Raji (cell line): ENCODE results near the gene SHISAL2A.

ENCODE experiments used
- POLR2A ChIP-seq: IDR thresholded peaks from 2 replicates; pipeline ENCODE4 v1.6.1; 2011; ENCODE audit warnings: low read depth, low read length, control low read depth; ENCODE audit not compliant: insufficient read depth

The SHISAL2A gene

DNA sequence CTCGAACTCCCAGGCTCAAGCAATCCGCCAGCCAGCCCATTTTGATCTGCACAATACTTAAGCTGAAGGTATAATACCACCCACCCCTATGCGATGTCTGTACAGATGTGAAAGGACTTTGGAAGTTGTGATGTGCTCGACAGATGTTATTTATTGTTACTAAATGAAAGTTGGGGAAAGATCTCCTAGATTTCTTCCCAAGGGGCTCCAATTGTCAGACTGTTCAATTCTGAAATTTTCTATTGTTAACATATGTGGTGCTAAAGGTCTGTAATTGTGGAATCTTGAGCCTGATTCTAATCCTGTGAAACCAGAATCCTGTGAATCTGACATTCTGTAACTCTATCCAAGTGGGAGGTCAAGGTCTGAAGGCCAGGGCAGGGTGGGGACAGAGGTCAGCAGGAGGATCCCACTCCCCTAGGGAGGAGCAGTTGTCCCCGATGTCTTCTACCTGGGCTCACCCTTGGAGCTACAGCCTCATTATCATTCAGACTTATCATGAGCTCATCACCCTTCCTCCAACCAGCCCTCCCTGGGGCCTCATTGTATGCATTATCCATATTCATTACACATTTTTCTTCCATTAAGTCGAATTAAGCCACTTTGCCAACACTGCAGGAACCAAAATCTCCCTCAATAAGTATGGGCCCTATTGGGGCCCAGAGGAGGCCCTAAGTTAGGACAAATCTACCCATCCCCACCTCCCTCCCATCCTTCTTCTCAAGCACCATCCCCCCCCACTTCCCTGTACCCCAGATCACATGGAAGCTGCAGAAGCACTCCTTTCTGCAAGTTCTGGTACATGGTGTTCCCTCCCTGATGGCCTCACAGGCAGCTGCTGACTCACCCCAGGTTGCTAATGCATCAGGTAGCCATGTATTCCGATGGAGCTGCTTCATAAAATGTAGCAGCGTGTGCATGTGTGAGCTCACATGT is 32.3 kb downstream of the SHISAL2A start:
- TF ChIP-seq POLR2A: no peak

DNA sequence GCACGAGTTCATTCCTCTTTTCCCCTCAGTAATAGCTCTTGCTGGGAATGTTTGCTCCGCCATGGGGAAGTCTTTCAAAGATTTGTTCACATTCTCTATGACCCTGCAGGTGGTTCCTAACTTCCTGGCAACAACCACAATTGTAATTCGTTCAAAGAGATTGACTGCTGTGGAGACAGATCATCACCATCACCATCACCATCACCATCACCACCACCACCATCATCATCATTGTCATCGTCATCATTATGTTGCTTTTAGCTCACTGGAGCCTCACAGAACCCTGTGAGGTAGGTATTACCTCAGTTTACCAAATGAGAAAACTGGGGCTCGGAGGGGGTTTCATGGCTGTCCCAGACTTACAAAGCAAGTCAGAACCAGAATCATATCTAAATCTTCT is 34.3 kb downstream of the SHISAL2A start:
- TF ChIP-seq POLR2A: no peak

DNA sequence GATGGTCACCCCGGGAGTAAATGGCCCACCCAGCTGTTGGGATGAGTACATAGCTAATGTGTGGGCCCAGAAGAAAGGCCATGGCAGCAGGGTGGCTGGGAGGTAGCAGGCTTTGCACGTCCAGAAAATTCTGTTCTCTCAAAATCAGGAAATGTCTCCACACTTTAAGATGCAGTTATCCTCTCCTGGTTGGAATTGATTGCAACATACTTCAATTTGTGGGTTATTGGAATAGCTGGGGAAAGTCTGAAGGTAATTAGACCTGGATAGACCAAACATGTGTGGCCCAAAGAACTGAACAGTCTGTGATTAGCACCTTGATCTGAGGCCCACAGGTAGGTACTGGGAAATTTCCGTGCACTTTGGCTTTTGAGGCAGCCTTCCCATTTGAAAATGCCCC is 35.0 kb downstream of the SHISAL2A start:
- TF ChIP-seq POLR2A: no peak

DNA sequence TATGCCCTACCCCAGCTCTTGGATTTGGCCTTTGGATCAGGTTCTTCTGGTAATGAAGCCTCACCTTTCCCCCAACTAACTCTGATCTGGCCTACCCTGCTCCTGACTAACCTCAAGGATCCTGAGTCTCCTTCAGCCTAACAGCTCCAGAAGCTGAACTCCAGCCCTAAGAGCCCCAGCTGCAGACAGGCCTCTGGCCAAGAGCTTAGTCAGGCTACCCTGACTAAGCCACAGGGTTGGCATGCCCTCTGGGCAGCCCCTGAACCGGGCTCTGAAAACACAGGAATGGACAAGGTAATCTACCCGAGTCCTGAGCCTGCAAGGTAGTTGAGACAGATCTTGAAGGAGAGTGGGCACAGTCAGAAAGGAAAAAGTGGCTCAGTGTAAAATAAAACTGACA is 35.7 kb downstream of the SHISAL2A start:
- no peak for TF ChIP-seq POLR2A

DNA sequence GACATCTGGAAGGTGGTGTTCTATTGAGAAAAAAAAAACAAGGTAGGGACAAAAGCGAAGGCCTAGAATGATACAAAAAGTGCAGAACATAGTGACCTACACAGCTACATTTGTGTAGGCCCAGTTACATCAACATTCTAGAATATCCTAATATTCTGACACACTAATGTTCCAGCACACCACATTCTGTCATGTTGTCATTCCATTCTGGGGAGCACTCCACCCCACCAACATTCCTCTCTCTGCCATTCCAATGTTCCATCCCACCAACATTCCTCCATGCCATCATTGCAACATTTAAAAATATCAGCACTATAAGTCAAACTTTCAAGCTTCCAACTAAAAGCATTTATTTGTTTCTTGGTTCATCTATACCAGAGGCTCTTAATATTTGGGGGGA is 36.7 kb downstream of the SHISAL2A start:
- no peak for TF ChIP-seq POLR2A

DNA sequence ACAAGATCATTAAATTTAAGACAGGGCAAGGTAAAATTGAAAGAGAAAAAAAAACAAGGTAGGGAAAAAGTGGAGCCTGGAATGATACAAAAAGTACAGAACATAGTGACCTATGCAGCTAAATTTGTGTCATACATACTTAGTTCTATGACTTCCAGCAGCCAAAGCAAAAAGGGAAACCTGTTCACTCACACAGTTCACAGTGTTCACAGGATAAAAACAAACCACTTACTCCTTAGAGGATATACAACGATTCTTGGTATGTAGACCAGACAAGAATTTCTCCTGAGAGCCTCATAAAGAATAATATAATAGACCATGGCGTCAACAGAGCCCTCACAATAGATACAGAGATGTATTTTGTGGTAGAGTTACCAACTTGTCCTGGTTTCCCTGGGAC is 37.6 kb downstream of the SHISAL2A start:
- no peak for TF ChIP-seq POLR2A

DNA sequence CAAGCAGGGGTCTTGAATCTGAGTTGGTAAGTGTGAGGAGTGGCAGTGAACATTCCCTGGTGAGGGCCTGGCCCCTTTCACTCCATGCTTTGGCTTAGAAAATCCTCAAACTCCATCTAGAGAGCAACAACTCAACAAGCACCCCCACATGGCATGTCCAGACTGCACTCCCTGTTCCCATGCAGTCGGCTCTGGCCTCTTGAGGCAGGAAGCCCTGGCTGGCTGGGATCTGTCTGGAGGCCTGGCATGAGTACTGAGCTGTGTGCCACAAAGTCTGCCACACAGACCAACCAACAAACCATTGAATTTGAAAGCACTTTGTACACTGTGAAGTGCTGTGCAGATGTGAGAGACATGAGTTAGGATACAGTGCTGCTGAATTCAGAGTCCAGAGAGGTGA is 40.0 kb downstream of the SHISAL2A start:
- no peak for TF ChIP-seq POLR2A

DNA sequence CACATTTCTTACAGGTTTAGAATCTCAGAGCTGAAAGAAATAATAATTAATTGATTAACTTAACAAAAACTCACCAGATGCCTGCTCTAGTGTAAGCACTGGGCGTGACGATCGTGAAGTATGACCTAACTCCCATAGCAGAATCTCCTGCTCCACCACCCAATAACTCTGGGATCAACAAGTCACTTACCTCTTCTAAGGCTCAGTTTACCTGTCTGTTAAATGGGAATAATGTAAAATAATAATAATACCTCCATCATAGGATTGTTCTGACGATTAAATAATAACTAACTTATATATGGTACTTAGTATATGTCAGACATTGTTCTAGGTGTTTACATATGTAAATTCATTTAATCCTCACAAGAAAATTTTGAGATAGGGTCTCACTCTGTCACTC is 40.5 kb downstream of the SHISAL2A start:
- TF ChIP-seq POLR2A: no peak

DNA sequence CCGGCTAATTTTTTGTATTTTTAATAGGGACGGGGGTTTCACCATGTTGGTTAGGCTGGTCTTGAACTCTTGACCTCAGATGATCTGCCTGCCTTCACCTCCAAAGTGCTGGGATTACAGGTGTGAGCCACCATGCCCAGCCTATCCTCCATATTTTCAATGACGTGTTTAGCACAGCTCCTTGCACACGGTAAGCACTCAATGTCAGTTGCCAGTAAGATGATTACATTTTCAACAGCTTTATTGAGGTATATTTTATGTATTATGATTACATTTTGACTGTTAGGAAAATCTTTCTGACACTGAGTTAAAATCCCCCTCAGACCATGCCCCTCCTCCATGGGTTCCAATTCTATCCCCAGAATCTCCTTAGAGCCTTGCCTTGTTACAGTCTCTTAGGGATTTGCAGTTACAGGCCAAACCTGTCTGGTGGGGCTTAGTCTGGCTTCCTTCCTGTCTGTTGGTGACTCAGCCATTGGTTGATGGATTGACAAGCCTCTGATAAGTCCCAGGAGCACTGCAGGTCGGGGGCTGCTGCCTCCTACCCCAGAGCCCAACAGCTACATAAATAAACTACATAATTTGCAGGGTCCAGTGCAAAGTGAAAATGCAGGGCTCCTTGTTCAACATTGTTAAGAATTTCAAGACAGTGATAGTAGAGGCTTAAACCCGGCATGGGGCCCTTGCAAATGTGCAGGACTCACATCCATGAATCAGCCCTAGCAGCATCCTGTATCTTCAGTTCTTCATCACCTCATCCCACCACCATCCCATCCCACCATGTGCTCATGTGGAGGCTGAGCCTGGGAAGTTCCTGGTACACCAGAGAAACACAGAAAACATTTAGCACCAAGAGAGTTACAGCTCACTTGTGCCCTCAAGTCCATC is 41.8 kb downstream of the SHISAL2A start:
- no peak for TF ChIP-seq POLR2A

DNA sequence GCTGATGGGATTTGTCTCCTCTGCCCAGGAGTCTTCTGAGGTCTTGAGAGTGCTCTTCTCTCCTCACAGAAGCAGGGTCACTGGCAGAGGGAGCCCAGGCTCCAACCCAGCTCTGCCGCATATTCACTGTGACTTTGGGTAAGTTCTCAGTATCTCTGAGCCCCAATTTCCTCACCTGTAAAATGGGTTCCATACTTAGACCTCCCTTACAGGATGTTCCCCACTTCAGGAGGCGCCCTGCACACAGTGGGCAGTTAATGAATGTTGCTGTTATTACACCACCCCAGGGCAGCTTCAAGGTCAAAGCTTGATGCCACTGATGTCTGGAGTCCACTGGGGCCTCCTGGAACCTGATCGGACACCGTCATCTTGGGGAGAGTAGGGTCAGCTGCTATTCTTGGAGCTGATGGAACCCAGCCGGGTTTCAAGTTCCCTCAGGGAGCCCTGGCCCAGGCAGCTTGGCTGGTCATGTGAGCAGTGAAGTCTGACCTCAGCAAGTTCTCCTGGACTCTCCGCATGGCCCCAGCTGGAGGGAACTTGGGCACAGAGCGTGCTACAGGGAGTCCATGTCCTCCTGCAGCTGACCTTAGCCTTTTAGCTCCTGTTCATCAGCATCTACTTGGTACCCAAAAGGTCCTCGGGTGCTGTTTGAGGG is 43.4 kb downstream of the SHISAL2A start:
- TF ChIP-seq POLR2A: no peak

DNA sequence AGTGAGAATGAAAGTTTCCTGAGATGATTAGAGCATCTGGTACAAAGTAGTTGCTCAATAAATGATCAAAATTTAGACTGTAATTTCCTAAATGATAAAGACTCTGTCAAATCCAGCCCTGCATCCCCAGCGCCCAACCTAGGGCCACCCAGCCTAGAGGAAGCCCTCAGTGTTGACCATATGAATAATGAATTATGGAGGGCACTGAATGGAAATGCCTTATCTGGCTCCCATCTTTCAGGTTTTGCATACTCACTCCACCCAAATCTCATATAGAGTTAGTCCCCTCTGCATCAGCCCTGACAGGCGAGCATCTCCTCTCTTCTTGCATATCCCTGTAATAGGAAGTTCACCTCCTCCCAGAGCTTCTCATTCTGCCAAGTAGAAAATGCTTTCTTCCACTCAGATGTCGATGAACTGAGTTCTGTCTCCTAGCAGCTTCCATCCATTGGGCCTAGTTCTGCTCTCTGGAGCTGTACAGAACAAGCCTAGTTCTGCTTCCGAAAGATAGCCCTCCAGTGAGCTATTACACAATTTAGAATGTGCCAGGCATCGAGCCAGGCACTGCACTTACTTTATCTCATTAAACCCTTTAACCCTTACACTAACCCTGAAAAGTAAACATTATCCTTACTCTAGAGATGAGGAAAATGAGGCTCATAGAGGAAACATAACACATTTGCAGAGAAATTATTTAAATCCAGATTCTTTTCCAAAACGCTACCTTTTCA is 44.3 kb downstream of the SHISAL2A start:
- TF ChIP-seq POLR2A: no peak

DNA sequence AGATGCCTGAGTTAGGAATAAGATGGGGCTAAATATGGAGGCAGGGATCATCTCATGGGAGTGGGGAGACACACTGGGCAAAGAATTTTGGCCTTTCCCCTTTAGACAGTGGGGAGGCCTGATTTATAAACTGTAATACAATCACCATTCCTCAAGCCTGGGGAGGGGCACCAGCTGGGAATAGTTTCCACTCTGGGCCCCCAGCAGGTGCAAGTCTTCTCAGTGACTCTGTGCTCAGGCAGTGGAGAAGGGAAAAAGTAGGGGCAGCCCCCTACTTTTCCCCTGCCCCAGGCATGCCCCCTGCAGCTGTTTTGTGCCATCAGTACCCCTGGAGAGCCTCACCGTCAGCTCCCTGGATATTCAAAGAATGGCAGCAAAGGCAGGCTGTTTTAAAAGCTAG is 46.1 kb downstream of the SHISAL2A start:
- no peak for TF ChIP-seq POLR2A

DNA sequence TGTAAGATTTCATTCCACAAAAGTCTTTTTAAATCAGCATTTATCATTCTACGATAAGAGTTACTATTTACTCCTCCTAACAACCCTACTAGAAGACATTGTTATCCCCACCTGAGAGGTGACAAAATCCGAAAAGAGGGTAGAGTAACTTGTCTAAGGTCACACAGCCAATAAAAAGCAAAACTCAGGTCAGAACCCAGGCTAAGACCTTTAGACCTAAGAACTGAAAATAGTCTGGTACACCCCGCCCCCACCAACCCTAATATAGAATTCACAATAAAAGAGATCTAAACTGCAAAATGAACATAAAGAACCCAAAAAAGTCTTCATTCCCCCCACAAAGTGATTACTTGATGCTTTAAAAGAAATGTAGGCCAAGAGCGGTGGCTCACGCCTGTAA is 46.5 kb downstream of the SHISAL2A start:
- TF ChIP-seq POLR2A: no peak

DNA sequence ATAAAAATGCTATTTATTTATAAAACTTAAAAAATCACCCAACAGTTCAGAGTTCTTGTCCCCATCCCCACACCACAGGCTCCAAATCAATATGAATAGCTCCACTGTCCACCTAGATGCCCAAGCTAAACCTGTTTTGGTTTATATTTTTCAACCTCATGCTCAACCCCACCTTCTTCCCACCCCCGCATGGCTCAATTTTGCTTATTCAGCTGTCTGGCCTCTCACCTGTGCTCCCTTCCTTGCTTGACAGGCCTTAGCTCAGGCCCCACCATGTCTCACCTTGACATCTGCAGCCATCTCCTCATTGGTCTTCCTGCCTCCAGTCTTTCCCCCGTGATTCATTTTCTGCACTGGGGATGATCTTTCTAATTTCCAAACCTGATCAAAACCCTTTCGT is 47.4 kb downstream of the SHISAL2A start:
- TF ChIP-seq POLR2A: no peak

DNA sequence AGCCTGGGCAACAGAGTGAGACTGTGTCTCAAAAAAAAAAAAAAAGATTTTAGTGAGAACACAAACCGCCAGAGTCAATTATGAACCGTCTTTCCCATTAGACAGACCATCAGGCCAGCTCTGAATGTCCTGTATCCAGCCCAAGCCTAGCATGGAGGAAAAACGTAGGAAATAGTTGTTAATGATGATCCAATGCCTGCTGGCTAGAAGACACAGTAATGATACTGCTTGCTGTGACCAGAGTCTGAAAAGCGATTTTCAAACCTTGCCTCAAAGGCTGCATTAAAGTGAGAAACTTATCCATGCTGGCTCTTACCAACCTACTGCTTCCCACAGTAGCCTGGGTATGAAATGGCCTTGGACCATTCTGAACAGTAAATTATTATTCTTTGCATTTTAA is 48.2 kb downstream of the SHISAL2A start:
- no peak for TF ChIP-seq POLR2A
